Measurements from ENCODE around the gene SLIRP. TPM values are rescaled to one million over a fixed set of nuclear protein-coding genes. Genes with fewer than 3 reads are reported as not detected.
A peak's percentile ranks its signal among the peaks of the same experiment; 100 is the strongest.

Gene SLIRP
- total and polyA plus RNA-seq, 8 donors = 68.6 to 93.9 (median 75.1) TPM

- TF ChIP-seq CTCF (IDR thresholded peaks at IDR 0.05) = no peak
- intact Hi-C loops (cut with DNase I) = no loop called here
- Histone ChIP-seq H3K4me3 (no peak overlapping the region), H3K4me1 (peaks cover 0 to 12% of the 10 kb centered on the region in 2 donors), H3K27me3 (no peaks in the 10 kb centered on the region), H3K27ac (peak overlapping the region in 1 of 2 donors; percentile 48), H3K9me3 (no peaks in the 10 kb centered on the region), H3K36me3 (peaks cover 0 to 49% of the 10 kb centered on the region in 2 donors)
- no peak for DNase-seq
- ATAC-seq = peak; percentile 89
These were observed 25.7 kb upstream of the SLIRP start for GRCh38 chr14:77682158-77682553.

GRCh38 chr14:77691259-77691658, 16.6 kb upstream of the SLIRP start:
- H3K9me3 ChIP-seq = no peaks in the 10 kb centered on the region
- intact Hi-C loops (cut with DNase I) = no loop called here
- DNase-seq = no peak
- no peak overlapping the region for H3K27ac ChIP-seq
- H3K4me1 ChIP-seq = no peaks in the 10 kb centered on the region
- ATAC-seq = no peak
- no peak overlapping the region for H3K4me3 ChIP-seq
- no peaks in the 10 kb centered on the region for H3K27me3 ChIP-seq
- peaks cover 0 to 89% of the 10 kb centered on the region in 2 donors for H3K36me3 ChIP-seq
- no peak for TF ChIP-seq CTCF (IDR thresholded peaks at IDR 0.05)

GRCh38 chr14:77707355-77707723, 564 bp upstream of the SLIRP start:
- Histone ChIP-seq H3K4me1 (peaks cover 17 to 36% of the 10 kb centered on the region in 2 donors), H3K4me3 (peak overlapping the region; percentile 83 to 97), H3K27ac (peak overlapping the region; percentile 42 to 67), H3K27me3 (no peaks in the 10 kb centered on the region), H3K36me3 (peaks cover 0 to 47% of the 10 kb centered on the region in 2 donors), H3K9me3 (no peaks in the 10 kb centered on the region)
- DNase-seq (peak in 1 of 4 donors; percentile 19), ATAC-seq (peak; percentile 77)
- TF ChIP-seq CTCF (IDR thresholded peaks at IDR 0.05) = no peak
- intact Hi-C loops (cut with DNase I) = no loop called here

GRCh38 chr14:77708749-77709148, 846 bp downstream of the SLIRP start:
- intact Hi-C loops (cut with DNase I) = no loop called here
- Histone ChIP-seq H3K27me3 (no peaks in the 10 kb centered on the region), H3K27ac (no peak overlapping the region), H3K4me1 (peaks cover 17 to 36% of the 10 kb centered on the region in 2 donors), H3K9me3 (no peaks in the 10 kb centered on the region), H3K36me3 (peaks cover 0 to 46% of the 10 kb centered on the region in 2 donors), H3K4me3 (peak overlapping the region; percentile 83 to 97)
- DNase-seq (no peak), ATAC-seq (no peak)
- TF ChIP-seq CTCF (IDR thresholded peaks at IDR 0.05) = no peak

GRCh38 chr14:77709412-77709811, 1.5 kb downstream of the SLIRP start:
- peak overlapping the region in 1 of 2 donors; percentile 97 for H3K4me3 ChIP-seq
- no peak for TF ChIP-seq CTCF (IDR thresholded peaks at IDR 0.05)
- intact Hi-C loops (cut with DNase I) = no loop called here

More at GRCh38 chr14:77709412-77709811, 1.5 kb downstream of the SLIRP start:
- peaks cover 0 to 46% of the 10 kb centered on the region in 2 donors for H3K36me3 ChIP-seq
- H3K27me3 ChIP-seq = no peaks in the 10 kb centered on the region
- peaks cover 17 to 36% of the 10 kb centered on the region in 2 donors for H3K4me1 ChIP-seq
- H3K9me3 ChIP-seq = no peaks in the 10 kb centered on the region
- no peak overlapping the region for H3K27ac ChIP-seq
- DNase-seq = no peak
- ATAC-seq = no peak
